Astrocyte (in vitro differentiated cells and primary cell): ENCODE results near the gene CYP8B1.

Source experiments
- CTCF ChIP-seq: IDR thresholded peaks from 2 replicates; pipeline ENCODE4 v1.5.1; 2011; ENCODE audit warnings: low read depth, mild to moderate bottlenecking, inconsistent platforms, low read length, moderate library complexity; ENCODE audit not compliant: insufficient read depth
- EZH2 ChIP-seq: IDR thresholded peaks from 2 replicates; pipeline ENCODE4 v1.6.1; 2012; ENCODE audit warnings: mild to moderate bottlenecking, low read length, inconsistent platforms; ENCODE audit not compliant: insufficient read depth

- no peak for TF ChIP-seq CTCF
- TF ChIP-seq EZH2 = no peak
Measured at GRCh38 chr3:42895580-42895868, 19.8 kb upstream of the CYP8B1 start.
